GM23338 (cell line): ENCODE measurements around the gene CFAP298. TPM values are rescaled to one million over a fixed set of nuclear protein-coding genes. Genes with fewer than 3 reads are reported as not detected.

Source experiments
- polyA plus RNA-seq: library from polyadenylated mRNA; unstranded; fragments of >200 nt; fragmentation: Nextera tagmentation; extraction: Ambion mirVana; gene quantifications from 2 replicates; pipeline ENCODE4 v1.2.1, GENCODE V29; 2016
- small RNA-seq: library from RNA; depleted of rRNA; stranded (forward); fragments of <200 nt; gene quantifications from one replicate; pipeline ENCODE3, GENCODE V24; 2014; ENCODE audit warnings: low replicate concordance
- total RNA-seq: library from RNA; depleted of rRNA; stranded (reverse); fragments of >200 nt; shearing (Covaris generic); gene quantifications from 2 replicates; pipeline ENCODE4 v1.2.3, GENCODE V29; 2014; rRNA removed

Gene CFAP298
- total and polyA plus RNA-seq, 2 experiments from 2014 or later: 46.6 to 157 TPM

Small RNA genes within 50 kb of the gene (small RNA-seq; reads per million reads assigned to genes)
- gene RNA5SP490: 0.65 reads per million, percentile 45 among the genes with 10 or more reads in this experiment

Other genes with a start within 250 kb of the CFAP298 start
- gene URB1, start 219.4 kb downstream of the CFAP298 start, total RNA-seq: 42.2 and 44.1 TPM in 2 replicates
- gene URB1, start 219.4 kb downstream of the CFAP298 start, polyA plus RNA-seq: 6.8 and 7.7 TPM in 2 replicates
- 3.8 and 6.9 TPM in 2 replicates for gene EVA1C, start 199.7 kb downstream of the CFAP298 start, total RNA-seq
- gene EVA1C, start 199.7 kb downstream of the CFAP298 start, polyA plus RNA-seq: 3.9 and 4.6 TPM in 2 replicates
- gene TCP10L, start 26.9 kb downstream of the CFAP298 start, total RNA-seq: 0.10 and 0.12 TPM in 2 replicates
- 0.65 and 1.5 TPM in 2 replicates for gene TCP10L, start 26.9 kb downstream of the CFAP298 start, polyA plus RNA-seq
- gene SYNJ1, start 115.6 kb upstream of the CFAP298 start, total RNA-seq: 4.2 and 8.2 TPM in 2 replicates
- 1.4 and 2.2 TPM in 2 replicates for gene SYNJ1, start 115.6 kb upstream of the CFAP298 start, polyA plus RNA-seq
- 61.8 and 74.4 TPM in 2 replicates for gene PAXBP1, start 159.4 kb upstream of the CFAP298 start, total RNA-seq
- 26.5 and 35.8 TPM in 2 replicates for gene PAXBP1, start 159.4 kb upstream of the CFAP298 start, polyA plus RNA-seq